Nephron progenitor cell (in vitro differentiated cells): ENCODE measurements around the gene GSE1.

Experiments
- DNase-seq: peaks from one replicate; pipeline ENCODE4 v3.0.0; 2021
- H3K27ac Mint-ChIP-seq: 2 replicates; pipeline ENCODE4 v1.8.0; 2021; ENCODE audit warnings: mild to moderate bottlenecking, moderate library complexity, mixed read lengths
- H3K27me3 Mint-ChIP-seq: 2 replicates; pipeline ENCODE4 v1.8.0; 2021; ENCODE audit warnings: mild to moderate bottlenecking, low read depth, mixed read lengths; ENCODE audit not compliant: poor library complexity
- H3K36me3 Mint-ChIP-seq: 2 replicates; pipeline ENCODE4 v1.8.0; 2021; ENCODE audit warnings: low read depth, mixed read lengths
- H3K4me1 Mint-ChIP-seq: 2 replicates; pipeline ENCODE4 v1.8.0; 2021; ENCODE audit warnings: mixed read lengths
- H3K4me3 Mint-ChIP-seq: 2 replicates; pipeline ENCODE4 v1.8.0; 2021; ENCODE audit warnings: mild to moderate bottlenecking, moderate library complexity, mixed read lengths
- H3K9me3 Mint-ChIP-seq: 2 replicates; pipeline ENCODE4 v1.8.0; 2021; ENCODE audit warnings: mild to moderate bottlenecking, moderate library complexity, mixed read lengths
- TF ChIP-seq, protein P1 (sequence below): fragments of 200-600 bp; sonication (generic); IDR thresholded peaks from 2 replicates; pipeline ENCODE4 v1.5.0; 2021; ENCODE audit warnings: antibody characterized with exemption

The GSE1 gene

GRCh38 chr16:85643631-85644030, 30.5 kb downstream of the GSE1 start:
- H3K4me3 Mint-ChIP-seq = no peak overlapping the region
- peaks cover 3% of the 10 kb centered on the region for H3K27me3 Mint-ChIP-seq
- peaks cover 8% of the 10 kb centered on the region for H3K36me3 Mint-ChIP-seq
- H3K9me3 Mint-ChIP-seq = no peaks in the 10 kb centered on the region
- no peak for DNase-seq
- TF ChIP-seq, protein P1, sequence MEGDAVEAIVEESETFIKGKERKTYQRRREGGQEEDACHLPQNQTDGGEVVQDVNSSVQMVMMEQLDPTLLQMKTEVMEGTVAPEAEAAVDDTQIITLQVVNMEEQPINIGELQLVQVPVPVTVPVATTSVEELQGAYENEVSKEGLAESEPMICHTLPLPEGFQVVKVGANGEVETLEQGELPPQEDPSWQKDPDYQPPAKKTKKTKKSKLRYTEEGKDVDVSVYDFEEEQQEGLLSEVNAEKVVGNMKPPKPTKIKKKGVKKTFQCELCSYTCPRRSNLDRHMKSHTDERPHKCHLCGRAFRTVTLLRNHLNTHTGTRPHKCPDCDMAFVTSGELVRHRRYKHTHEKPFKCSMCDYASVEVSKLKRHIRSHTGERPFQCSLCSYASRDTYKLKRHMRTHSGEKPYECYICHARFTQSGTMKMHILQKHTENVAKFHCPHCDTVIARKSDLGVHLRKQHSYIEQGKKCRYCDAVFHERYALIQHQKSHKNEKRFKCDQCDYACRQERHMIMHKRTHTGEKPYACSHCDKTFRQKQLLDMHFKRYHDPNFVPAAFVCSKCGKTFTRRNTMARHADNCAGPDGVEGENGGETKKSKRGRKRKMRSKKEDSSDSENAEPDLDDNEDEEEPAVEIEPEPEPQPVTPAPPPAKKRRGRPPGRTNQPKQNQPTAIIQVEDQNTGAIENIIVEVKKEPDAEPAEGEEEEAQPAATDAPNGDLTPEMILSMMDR = no peak
- no peak overlapping the region for H3K27ac Mint-ChIP-seq
- peaks cover 23% of the 10 kb centered on the region for H3K4me1 Mint-ChIP-seq

GRCh38 chr16:85644093-85644712, 31.1 kb downstream of the GSE1 start:
- DNase-seq = no peak
- no peaks in the 10 kb centered on the region for H3K9me3 Mint-ChIP-seq
- TF ChIP-seq, protein P1 = no peak
- H3K27ac Mint-ChIP-seq = peak overlapping the region; percentile 94
- H3K36me3 Mint-ChIP-seq = peaks cover 14% of the 10 kb centered on the region
- H3K4me3 Mint-ChIP-seq = no peak overlapping the region
- H3K27me3 Mint-ChIP-seq = peaks cover 3% of the 10 kb centered on the region
- H3K4me1 Mint-ChIP-seq = peaks cover 24% of the 10 kb centered on the region

GRCh38 chr16:85645021-85645589, 32.0 kb downstream of the GSE1 start:
- Mint-ChIP-seq H3K4me1 (peaks cover 24% of the 10 kb centered on the region), H3K4me3 (no peak overlapping the region), H3K36me3 (peaks cover 14% of the 10 kb centered on the region), H3K27me3 (peaks cover 3% of the 10 kb centered on the region), H3K27ac (no peak overlapping the region), H3K9me3 (no peaks in the 10 kb centered on the region)
- TF ChIP-seq, protein P1 = no peak
- DNase-seq = no peak

GRCh38 chr16:85646358-85646907, 33.3 kb downstream of the GSE1 start:
- H3K9me3 Mint-ChIP-seq = no peaks in the 10 kb centered on the region
- DNase-seq = no peak
- H3K27me3 Mint-ChIP-seq = peaks cover 3% of the 10 kb centered on the region
- H3K36me3 Mint-ChIP-seq = peaks cover 14% of the 10 kb centered on the region
- peaks cover 24% of the 10 kb centered on the region for H3K4me1 Mint-ChIP-seq
- H3K27ac Mint-ChIP-seq = no peak overlapping the region
- TF ChIP-seq, protein P1 = no peak
- no peak overlapping the region for H3K4me3 Mint-ChIP-seq

DNA sequence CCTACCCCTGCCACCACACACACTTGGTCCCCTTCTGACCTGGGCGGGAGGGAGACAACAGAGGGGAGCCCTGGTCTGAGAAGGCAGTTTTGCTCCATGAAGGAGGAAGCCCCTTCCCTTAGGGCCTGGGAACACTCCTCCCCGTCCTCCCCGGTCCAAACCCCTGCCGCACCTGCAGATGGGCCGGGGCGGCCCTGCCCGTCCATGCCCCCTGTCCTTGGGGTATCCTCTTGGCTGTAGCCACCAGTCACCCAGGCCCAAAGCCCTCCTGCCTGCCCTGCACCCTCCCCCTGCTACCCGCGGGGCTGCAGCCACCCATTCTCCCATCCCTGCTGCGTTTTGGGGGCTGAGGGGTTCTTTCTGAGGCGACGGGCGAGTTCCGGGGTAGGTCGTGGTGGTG, 33.9 kb downstream of the GSE1 start:
- Mint-ChIP-seq H3K27ac (no peak overlapping the region), H3K4me1 (peaks cover 26% of the 10 kb centered on the region), H3K9me3 (no peaks in the 10 kb centered on the region), H3K36me3 (peaks cover 14% of the 10 kb centered on the region), H3K27me3 (peaks cover 3% of the 10 kb centered on the region), H3K4me3 (no peak overlapping the region)
- TF ChIP-seq, protein P1 = no peak
- DNase-seq = no peak
